ENCODE results near the gene SEMG1. TPM values are rescaled to one million over a fixed set of nuclear protein-coding genes. Genes with fewer than 3 reads are reported as not detected.
A peak's percentile ranks its signal among the peaks of the same experiment; 100 is the strongest.

SEMG1 gene
- total RNA-seq, 1 donor from 2014 or later = not detected

DNA sequence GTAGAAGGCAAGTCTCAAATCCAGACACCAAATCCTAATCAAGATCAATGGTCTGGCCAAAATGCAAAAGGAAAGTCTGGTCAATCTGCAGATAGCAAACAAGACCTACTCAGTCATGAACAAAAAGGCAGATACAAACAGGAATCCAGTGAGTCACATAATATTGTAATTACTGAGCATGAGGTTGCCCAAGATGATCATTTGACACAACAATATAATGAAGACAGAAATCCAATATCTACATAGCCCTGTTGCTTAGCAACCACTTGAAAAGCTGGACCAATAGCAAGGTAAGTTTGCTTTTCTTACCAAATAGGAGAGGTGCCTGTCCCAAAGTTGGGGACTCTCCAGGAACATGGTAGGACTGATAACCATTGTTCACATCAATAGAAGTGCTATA is 16.3 kb downstream of the SEMG1 start:
- DNase-seq = no peak

DNA sequence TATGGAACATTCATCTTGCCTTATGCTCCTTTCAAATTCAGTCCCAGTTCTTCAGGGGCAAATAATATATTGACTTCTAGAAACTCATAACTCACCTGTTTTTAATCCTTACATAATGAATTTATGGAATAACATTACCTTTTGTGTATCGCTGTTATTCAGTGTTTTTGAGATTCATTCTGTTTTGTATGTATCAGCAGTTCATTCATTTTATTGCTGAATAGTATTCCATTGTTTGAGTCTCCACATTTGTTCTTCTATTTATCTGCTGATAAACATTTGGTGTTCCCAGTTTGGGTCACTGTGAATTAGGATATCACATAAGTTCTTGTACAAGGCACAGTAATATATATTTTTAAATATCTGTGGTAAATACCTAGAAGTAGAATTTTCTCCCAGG is 19.5 kb downstream of the SEMG1 start:
- DNase-seq = no peak

DNA sequence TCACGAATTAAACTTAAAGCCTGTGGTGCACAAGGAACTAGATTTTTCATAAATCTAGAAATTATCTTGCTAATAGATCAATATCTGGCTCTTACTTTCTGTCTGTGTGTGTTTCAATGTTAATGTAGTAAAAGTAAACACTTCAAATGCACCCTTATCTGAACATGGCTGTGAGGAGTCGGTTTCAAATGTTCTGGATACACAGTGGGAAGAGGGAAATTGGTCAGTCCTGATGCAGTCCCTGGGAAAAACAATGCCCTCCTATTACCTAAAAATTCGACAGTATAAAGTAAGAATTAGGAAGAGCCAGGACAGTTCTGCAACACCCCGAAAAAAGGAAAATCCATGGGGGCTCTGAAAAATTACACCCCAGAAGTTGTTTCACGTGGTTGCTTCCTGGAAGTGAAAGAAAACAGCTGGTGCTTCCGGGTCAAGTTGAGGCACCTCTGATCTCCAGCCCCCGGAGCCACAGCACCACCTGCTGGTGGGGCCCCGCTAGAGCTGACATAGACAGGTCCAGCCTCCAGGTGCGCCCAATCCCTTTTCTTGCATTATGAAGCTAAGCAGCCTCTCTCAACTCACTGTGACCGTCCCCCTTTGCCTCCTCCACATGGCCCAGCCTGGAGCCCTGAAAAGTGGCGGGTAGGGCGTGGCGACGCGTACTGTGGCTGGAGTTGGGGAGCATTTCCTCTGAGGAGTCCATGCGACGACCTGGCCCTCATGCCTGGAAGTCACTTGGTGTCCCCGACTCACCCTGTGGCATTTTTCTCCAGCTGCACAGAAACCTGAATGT is 22.6 kb downstream of the SEMG1 start:
- peak; percentile 21 for DNase-seq

DNA sequence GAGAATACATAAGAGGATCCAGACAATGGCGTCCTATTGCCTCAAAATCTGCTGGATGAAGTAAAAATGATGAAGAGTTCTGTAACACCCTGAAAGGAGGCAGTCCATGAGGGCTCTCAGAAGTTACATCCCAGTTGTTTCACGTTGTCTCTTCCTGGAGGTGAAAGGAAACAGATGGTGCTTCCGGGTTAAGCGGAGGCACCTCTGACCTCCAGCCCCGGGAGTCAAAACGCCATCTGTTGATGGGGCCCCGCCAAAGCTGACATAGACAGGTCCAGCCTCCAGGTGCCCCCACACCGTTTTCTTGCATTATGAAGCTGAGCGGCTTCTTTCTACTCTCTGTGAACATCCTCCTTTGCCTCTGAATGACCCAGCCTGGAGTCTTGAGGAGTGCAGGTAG is 23.8 kb downstream of the SEMG1 start:
- DNase-seq = no peak

DNA sequence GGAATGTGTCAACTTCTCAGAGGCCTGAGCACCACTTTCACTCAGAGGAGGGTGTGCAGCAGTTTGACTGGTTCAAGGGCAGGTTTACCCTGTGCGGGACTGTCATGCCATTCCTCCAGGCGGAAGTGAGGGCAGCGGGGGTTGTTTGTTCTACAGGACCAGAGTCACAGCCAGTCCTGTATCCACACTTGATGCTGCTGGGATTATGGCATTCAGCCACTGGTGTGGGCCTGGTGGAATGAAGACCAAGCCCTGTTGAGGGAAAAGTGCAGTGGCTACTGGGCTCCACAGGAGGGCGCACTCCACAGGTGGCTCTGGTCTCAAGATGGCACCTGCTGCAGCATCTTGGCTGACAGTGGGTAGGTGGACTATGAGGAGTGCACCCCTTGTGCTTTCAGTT is 29.2 kb downstream of the SEMG1 start:
- peak; percentile 9 for DNase-seq

DNA sequence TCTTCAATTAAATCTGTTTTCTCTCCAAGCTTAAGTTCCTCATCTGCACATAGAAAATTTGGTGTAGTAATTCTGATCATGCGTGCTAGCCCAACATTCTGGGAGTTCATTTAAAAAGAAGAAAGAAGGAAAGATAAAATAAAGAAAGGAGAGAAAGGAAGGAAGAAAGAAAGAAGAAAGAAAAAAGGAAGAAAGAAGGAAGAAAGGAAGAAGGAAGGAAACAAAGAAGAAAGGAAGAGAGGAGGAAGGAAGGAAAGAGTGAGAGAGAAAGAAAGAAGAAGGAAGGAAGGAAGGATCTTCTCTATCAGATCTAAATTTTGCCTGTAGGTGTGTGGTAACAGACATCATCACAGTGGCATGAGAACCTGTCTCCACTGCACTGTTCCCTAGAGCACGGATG is 31.3 kb downstream of the SEMG1 start:
- no peak for DNase-seq

DNA sequence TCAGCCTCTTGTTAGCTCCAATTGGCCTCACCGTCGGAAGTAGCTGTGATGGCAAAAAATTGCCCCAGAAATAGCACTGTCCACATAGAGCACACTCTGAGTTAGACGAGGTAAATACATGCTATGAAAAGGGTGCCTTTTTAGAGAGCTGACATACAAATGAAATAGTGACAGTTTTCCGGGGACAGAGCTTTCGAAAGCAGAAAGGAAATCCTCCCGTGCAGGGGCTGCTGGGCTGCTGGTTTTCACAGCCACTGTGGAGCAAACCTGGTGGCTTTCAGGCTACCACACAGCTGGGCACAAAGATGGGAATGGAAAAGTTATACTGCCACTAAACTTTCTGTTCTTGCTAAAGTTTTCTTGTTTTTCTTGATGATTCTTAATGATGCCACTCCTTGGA is 39.3 kb downstream of the SEMG1 start:
- DNase-seq = no peak

DNA sequence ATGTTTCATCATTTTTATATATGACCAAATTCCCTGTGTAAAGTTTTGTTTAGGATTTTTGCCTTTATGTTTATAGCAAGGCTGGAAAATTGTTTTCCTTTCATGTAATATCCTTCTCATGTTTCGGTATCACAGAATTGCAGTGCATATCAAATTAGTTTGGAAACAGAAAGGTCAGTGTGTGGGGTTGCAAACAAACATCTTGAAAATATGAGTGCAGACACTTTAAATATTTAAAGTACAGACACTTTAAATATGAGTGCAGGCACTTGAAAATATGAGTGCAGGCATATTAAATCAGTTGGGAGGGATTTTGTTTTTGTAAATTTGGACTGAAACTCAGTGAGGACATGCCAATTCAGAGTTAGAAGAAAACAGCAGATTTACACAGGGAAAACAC is 41.0 kb downstream of the SEMG1 start:
- no peak for DNase-seq

DNA sequence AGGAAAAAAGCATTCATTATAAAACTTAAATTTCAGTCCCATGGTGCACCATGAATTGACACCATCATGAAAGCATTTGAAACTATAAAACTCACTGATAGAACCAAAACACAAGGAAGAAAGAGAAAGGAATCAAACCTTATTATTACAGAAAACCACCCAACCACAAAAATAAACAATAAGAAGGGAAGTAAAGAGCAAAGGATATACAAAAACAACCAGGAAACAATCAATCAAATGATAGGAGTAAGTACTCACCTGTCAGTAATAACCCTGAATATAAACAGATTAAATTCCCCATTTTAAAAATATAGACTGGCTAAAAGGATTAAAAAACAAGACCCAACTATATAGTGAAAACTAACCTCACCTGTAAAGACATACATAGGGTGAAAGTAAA is 41.8 kb downstream of the SEMG1 start:
- DNase-seq = no peak

DNA sequence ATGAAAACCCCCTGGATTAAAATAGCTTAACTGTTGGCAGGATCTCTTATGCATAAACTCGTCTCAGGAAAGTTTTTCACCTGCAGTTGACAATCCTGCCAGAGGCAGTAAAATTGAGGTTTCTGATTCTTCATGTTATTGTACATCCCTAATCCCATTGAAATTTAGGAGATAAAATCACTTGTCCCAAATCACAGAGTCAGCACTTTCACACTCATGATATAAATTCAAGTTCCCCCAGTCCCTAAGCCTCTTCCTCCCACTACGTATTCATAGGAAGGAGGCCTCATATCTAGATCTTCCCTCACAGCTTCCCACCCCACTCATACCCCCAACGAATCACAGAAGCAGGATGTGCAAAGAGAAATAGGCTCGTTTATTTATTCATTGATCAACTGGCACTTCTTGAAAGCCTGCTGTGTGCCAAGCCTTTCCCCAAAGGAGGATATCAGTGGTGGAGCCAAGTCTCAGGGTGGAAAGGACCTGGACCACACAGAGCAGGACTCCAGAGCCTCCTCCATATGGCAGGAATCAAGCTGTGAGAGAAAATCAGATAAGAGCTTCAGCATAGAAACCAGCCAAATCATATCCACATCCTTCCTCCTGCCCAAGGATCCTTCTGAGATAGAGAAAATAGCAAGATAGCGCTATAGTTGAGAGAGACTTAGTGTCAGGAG is 45.2 kb downstream of the SEMG1 start:
- no peak for DNase-seq

DNA sequence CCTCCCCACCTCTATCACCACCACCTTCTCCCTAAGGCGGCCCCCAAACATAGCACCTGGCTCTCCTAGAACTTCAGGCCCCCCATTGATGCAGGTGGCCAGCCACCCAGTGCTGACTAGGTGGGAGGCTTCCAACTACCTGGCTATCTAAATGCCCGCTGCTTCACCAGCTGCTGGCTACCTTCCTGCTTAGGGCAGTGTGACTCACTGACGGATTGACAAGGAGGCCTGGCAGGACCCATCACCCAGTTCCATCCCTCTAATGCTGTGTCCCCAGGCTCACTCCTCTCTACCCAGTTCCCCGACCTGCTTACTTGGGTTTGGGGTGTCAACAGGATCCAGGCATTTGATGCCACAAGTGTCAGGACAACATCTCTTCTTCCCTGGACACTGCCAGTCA is 46.4 kb downstream of the SEMG1 start:
- DNase-seq = no peak

DNA sequence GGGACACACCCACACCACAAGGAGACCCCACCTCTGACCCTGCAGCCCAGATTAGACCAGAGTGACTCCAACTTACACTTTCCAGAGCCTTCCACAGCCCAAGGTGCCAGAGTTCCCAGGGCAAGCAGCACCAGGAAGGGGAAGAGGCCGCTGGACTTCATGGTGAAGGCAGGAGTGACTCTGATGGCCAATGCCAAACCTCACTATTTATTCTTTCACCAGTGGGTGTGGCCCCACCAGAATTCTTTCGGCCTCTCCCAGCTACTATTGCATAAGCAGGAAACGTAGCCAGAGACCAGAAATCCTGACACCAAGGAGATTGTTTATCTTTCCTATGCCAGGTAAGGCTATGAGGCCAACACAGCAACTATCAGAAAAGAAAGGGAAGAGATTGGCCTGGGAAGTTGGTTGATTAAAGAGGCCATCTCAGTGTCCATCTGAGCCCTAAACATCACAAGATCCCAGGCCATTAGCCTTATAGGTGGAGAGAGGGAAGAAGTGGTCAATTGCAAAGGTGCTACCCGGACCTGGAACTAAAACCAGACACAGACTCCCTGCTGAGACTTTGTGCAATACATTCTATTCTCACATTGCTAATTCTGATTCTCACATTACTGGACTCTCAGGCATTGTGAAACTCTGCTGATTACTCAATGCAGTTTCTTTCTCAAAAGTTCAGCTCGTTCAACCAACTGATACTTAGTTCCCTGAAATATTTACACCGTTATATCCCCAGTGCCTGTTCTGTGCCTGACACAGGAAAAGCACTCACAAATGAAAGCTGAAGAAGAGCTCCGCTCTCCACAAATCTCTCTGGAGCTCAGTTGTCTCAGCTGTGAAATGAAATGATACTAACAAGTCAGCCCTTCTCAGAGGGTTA is 47.8 kb downstream of the SEMG1 start, which contains the start of gene SLPI:
Gene SLPI (minus strand): TSS at position 182 of the 880 bp plus-strand sequence. CDS start 21 bp downstream, at position 161.
- DNase-seq = no peak

DNA sequence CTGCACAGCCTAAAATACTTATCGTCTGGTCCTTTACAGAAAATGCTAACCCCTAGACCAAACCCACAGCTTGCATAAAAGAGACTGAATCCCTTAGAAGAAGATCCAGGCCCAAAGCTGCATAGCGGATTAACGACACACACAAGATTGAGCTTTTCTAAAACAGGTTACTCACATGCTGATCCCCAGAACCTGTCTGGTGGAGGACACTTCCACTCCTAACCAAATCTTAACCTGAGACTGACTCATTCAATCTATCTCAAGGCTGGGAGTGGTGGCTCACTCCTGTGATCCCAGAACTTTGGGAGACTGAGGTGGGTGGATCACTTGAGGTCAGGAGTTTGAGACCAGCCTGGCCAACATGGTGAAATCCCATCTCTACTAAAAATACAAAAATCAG is 50.3 kb downstream of the SEMG1 start:
- DNase-seq = no peak

DNA sequence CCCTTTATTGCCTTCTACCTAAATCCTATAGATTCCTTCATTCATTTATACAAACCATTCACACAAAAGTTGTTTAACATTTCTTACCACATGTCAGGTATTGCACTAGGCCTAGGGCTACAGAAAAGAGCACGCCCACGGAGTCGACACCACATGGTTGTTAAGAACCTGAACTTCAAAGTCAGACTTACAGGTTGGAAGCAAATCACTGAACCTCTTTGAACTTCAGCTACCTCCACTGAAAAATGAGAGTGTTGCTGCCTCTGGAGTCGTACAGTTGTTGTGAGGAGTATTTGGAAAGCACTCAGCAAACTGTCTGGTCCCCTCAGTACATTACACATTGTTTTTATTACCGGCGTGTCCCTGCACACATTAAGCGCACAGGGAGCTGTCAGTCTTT is 50.9 kb downstream of the SEMG1 start:
- DNase-seq = no peak

DNA sequence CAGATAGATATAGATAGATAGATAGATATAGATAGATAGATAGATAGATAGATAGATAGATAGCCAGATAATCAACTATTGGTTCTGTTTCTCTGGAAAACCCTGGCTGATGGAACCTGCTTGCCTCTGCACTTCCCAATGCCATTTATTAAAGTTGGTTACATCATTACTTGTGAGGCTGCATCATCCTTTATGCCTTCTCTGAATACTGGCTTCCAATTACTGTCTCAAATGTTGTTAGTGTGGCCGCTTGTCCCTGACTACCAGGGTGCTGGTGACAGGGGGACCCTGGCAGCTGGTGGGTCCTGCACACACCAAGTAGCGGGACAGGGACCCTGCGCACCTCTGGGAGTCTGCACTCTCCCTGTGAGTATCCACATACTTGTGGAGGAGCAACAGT is 51.4 kb downstream of the SEMG1 start:
- DNase-seq = no peak

DNA sequence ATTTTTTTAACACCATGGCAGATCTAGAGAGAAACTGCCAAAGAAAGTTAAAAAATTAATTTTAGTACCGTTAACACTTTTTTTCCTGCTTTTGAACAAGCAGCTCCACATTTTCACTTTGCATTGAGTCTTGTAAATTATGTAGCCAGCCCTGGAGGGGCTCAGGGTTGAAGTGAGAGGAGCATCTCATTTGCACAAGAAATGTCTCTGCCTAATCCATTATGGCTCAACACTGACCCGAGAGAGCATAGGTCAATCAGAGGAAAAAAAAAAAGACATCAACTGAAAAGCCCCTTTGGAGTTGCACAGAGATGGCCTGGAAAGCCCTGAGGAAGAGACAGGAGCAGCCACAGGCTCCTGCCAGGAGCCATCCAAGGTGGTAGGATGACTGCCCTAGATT is 51.8 kb downstream of the SEMG1 start:
- no peak for DNase-seq

Other genes starting within 250 kb of the SEMG1 start
- gene TOMM34, start 246.6 kb upstream of the SEMG1 start, total RNA-seq = 16.8 and 22.2 TPM in 2 replicates
- gene STK4, start 240.5 kb upstream of the SEMG1 start, total RNA-seq = 24.4 and 26.2 TPM in 2 replicates
- 0.33 and 0.68 TPM in 2 replicates for gene KCNS1, start 105.9 kb upstream of the SEMG1 start, total RNA-seq
- not detected in 2 replicates for gene WFDC5, start 91.9 kb upstream of the SEMG1 start, total RNA-seq
- gene WFDC12, start 82.6 kb upstream of the SEMG1 start, total RNA-seq = not detected in 2 replicates
- gene PI3, start 32.1 kb upstream of the SEMG1 start, total RNA-seq = not detected in 2 replicates
- gene SEMG2, start 14.3 kb downstream of the SEMG1 start, total RNA-seq = not detected in 2 replicates
- 0.70 and 2.0 TPM in 2 replicates for gene SLPI, start 47.5 kb downstream of the SEMG1 start, total RNA-seq
- not detected in 2 replicates for gene RBPJL, start 99.8 kb downstream of the SEMG1 start, total RNA-seq
- gene MATN4, start 101.3 kb downstream of the SEMG1 start, total RNA-seq = 0.09 and 0.17 TPM in 2 replicates
- gene SDC4, start 141.4 kb downstream of the SEMG1 start, total RNA-seq = 41.5 and 79.3 TPM in 2 replicates
- 23.3 and 26.2 TPM in 2 replicates for gene SYS1, start 156.1 kb downstream of the SEMG1 start, total RNA-seq
- gene TP53TG5, start 171.3 kb downstream of the SEMG1 start, total RNA-seq = not detected in 2 replicates
- gene DBNDD2, start 201.3 kb downstream of the SEMG1 start, total RNA-seq = 3.4 and 8.9 TPM in 2 replicates
- 23.8 and 32.4 TPM in 2 replicates for gene PIGT, start 209.1 kb downstream of the SEMG1 start, total RNA-seq